ENCODE results near the gene ST8SIA5.

DNA sequence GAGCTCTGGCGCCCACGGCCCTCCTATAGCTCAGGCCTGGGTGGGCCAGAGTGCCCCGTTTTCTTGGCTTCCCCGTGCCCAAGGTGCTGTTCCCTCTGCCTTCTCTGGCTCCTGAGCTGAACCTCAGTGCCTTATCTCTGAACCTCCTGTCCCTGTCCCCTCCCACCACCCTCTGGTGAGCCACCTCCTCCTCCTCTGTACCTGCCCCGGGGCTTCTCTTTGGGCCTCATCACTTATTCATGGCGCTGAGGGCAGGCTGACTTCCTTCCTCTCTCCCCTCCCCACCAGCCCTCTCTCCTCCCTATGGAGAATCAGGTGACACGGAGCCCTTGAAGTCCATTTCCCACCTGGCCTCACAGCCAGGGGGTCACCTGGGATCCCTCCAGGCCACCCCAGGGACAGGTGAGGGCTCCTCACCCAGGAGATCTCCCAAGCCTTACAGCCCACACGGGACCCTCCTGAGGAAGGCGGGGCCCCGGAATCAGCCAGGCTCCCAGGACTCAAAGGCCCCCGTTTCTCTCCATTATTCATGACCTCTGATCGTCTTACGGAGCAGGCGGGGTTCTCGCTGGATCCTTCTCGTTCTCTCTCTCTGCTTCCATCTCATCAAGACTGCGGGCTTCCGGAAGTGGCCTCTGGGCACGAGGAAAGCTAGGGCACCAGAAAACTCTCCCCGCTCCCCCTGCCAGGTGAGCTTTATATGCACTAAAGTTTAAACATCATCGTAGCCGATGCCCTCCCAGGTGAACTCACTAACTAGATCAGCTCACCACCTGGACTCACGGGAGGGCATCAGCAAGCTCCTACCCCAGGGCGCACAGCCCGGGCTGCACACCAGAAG lies 99.5 kb downstream of the ST8SIA5 start, which contains the start of gene LOXHD1:
- TF ChIP-seq, protein P1, sequence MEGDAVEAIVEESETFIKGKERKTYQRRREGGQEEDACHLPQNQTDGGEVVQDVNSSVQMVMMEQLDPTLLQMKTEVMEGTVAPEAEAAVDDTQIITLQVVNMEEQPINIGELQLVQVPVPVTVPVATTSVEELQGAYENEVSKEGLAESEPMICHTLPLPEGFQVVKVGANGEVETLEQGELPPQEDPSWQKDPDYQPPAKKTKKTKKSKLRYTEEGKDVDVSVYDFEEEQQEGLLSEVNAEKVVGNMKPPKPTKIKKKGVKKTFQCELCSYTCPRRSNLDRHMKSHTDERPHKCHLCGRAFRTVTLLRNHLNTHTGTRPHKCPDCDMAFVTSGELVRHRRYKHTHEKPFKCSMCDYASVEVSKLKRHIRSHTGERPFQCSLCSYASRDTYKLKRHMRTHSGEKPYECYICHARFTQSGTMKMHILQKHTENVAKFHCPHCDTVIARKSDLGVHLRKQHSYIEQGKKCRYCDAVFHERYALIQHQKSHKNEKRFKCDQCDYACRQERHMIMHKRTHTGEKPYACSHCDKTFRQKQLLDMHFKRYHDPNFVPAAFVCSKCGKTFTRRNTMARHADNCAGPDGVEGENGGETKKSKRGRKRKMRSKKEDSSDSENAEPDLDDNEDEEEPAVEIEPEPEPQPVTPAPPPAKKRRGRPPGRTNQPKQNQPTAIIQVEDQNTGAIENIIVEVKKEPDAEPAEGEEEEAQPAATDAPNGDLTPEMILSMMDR (IDR thresholded peaks at IDR 0.05; ENCODE audit: borderline replicate concordance, extremely low read depth, low read length, poor library complexity, severe bottlenecking): no peak
- TF ChIP-seq EZH2 (IDR thresholded peaks at IDR 0.05; ENCODE audit: borderline replicate concordance, low read depth, low read length, severe bottlenecking): no peak
